Sciatic nerve (tissue), 2 donors: Measurements from ENCODE around the gene APRT. TPM values are rescaled to one million over a fixed set of nuclear protein-coding genes. Genes with fewer than 3 reads are reported as not detected.

Experiments
- ATAC-seq: fragments of 200-7000 bp; cut with Tn5 transposase; one replicate; pipeline ENCODE4 v1.9.1; 2020; ENCODE audit warnings: mild to moderate bottlenecking, moderate library complexity
- DNase-seq: peaks from one replicate; pipeline ENCODE4 v3.0.0-alpha.2; 2020; ENCODE audit warnings: low spot score
- intact Hi-C: fragments of 100-400 bp; cut with DNase I; formaldehyde crosslinking; loops from one replicate; pipeline ENCODE4 v1.14.2; 2022
- total RNA-seq: library from RNA; stranded (reverse); fragmentation: NEBNext Ultra II Directional; extraction: Animal tissue kit (Norgen Biotek cat#: 25700); gene quantifications from one replicate; pipeline ENCODE4 v1.2.1, GENCODE V29; 2021
- donor health status: DM: no; HTN: no; CAD: no.
- donor health status: DM: no; HTN: no; CAD: no.

APRT gene
- total RNA-seq, 1 donor from 2014 or later, result 46.0 TPM

- no peak for DNase-seq
- no peak for ATAC-seq
- intact Hi-C loops, result no loop called here
These were observed 31.5 kb upstream of the APRT start for GRCh38 chr16:88843256-88843655.

GRCh38 chr16:88842806-88843205, 31.1 kb upstream of the APRT start:
- intact Hi-C loops, result no loop called here
- no peak for ATAC-seq
- no peak for DNase-seq

- intact Hi-C loops, result no loop called here
- DNase-seq, result no peak
- ATAC-seq, result no peak
These were observed 30.6 kb upstream of the APRT start for GRCh38 chr16:88842308-88842756.

DNA sequence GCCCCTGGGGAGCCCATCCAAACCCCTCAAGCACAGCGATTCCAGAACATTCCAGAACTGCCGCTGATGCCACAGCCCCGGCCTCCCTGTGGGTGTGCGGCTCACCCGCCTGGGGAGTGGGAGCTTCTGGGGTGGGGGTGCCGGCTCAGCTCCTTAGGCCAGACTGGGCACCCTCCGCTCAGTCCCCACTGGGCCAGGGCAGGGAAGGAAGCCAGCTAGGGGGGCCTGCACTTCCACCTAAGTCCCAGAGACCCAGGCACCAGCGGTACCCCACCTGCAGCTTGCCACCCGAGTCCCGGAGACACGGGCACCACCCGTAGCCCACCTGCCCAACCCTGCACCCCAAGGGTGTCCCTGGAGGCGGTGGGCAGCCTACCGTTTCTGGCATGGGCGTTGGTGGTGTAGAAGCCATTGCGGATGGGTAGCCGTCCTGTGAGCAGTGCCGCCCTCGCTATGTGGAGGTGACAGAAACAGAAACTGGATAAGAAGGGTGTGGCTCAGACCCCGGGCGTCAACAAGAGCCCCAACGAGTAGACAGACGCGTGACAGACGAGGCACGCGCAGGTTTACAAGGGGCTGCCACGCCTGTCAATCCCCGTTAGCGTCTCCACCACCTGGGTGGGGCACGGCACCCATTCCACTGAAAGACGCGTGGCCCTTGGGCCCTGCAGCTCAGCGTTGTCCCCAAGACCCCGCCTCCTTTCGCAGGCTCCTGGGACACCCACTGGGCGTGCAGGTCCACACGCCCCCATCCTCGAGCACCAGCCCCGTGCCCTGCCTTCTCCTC, 30.0 kb upstream of the APRT start:
- intact Hi-C loops, result no loop called here
- DNase-seq, result no peak
- no peak for ATAC-seq

DNA sequence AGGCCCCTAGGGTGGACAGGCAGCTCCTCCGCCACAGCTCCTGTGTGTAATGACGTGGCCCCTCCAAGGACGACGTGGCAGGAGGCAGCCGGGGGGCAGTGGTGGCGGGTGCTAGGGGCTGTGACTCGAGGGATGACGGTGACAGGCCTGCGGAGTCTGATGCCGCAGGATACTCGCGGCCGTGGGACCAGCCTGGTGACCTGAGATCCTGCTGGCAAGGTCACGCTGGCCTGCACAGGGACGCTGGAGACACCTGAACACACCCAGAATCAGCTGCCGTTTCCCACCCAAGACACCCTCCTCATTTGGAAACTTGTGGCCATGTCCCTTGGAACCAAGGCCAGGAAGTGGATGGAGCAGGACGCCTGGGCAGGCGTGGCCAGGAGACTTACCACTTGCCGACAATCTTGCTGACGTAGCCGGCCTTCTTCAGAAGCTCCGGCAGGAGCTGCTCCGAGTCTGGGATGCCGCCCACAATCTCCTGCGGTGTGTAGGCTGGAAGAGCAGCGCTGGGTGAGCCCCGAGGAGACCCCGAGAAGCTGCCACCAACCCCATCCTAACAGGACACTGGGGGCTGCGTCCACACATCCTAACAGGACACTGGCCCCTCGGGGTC, 29.0 kb upstream of the APRT start:
- ATAC-seq, result no peak

GRCh38 chr16:88839745-88840599, 28.2 kb upstream of the APRT start:
- intact Hi-C loops, result no loop called here
- DNase-seq (no peak), ATAC-seq (no peak)

More for the DNA sequence above, 29.0 kb upstream of the APRT start:
- intact Hi-C loops, result no loop called here
- DNase-seq, result no peak

GRCh38 chr16:88839026-88839529, 27.4 kb upstream of the APRT start:
- intact Hi-C loops, result no loop called here
- DNase-seq (no peak), ATAC-seq (no peak)

- ATAC-seq (no peak), DNase-seq (no peak)
- intact Hi-C loops, result no loop called here
These were observed 26.8 kb upstream of the APRT start for GRCh38 chr16:88838566-88838965.

DNA sequence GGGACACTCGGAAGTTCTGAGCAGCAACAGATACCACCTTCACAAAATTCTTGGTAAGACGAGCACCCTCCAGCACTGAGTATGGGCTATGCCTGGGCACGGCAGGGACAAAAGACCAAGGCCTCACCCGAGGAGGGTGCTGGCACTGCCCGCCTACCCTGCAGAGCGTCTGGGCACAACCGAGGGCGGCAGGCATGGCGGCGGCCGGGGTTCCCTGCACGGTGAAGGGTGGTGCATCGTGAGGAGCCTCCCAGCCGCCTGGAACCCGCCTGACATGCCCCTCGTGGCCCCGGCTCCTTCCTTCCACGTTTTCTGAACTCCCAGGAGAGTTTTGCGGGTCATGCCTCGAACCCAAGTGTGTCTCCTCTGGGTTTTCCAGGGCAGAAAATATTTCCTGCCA, 26.1 kb upstream of the APRT start:
- no peak for ATAC-seq
- intact Hi-C loops, result no loop called here
- DNase-seq, result no peak

DNA sequence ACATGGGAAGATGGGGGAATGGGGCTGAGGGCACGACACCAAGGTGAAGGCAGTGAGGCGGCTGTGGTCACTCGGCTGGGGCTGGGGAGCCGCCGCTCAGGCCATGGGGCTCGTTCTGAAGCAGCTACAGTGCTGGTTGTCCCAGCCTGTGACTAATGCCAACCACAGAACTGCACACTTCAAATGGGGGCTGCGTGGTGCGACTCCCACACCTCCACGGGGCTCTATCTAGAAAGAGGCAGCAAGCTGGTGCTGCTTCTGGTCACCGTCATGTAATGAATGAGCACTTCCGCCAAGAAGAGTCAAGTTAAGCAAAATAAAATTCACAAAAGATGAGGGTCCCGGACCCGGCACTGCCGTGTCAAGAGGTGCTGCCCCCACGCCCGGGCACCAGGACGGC, 25.1 kb upstream of the APRT start:
- no peak for ATAC-seq
- no peak for DNase-seq
- intact Hi-C loops, result no loop called here

GRCh38 chr16:88835818-88836217, 24.1 kb upstream of the APRT start:
- DNase-seq (no peak), ATAC-seq (no peak)
- intact Hi-C loops, result no loop called here

- intact Hi-C loops, result no loop called here
- no peak for DNase-seq
These were observed 23.7 kb upstream of the APRT start for GRCh38 chr16:88835383-88835782.

GRCh38 chr16:88834670-88835069, 22.9 kb upstream of the APRT start:
- no peak for DNase-seq
- intact Hi-C loops, result no loop called here
- no peak for ATAC-seq

More at GRCh38 chr16:88835383-88835782, 23.7 kb upstream of the APRT start:
- ATAC-seq, result peak; percentile 79

DNA sequence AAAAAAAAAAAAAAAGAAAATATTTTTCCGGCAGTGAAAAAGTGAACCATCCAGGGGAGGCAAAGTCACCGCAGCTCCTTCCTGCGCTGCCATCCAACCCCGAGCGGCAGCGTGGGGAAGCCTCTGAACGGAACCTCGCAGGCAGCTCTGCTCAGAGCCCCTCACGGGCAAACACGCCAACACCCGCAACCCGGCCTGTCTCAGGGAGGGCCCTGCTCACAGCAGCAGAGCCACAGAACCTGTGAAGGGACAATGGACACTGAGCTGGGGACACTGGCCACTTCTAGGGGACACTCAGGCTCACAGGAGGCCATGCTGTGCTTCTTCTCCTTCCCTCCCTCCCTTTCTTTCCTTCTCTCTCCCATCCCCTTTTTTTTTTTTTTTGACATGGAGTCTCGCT, 21.4 kb upstream of the APRT start:
- ATAC-seq (no peak), DNase-seq (no peak)
- intact Hi-C loops, result no loop called here

DNA sequence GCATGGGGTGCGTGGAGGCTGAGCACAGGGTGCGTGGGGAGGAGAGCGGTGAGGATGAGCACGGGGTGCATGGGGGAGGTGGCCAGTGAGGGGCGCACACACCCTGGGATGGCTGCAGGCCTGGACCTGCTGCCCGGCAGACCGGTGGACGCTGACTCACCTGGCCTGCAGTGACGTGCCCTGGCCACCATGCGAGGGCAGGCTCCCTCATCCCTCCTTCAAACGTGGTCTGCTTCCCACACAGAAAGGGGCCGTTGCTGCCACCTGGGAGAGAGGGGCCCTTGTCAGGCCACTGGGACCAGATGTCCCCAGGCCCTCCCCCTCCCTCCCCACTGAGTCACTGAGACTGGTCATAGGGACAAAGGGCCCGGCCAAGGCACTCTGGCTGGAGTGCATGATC, 20.1 kb upstream of the APRT start:
- DNase-seq (no peak), ATAC-seq (no peak)
- intact Hi-C loops, result no loop called here

- DNase-seq (no peak), ATAC-seq (no peak)
- intact Hi-C loops, result no loop called here
These were observed 19.1 kb upstream of the APRT start for GRCh38 chr16:88830783-88831182.

DNA sequence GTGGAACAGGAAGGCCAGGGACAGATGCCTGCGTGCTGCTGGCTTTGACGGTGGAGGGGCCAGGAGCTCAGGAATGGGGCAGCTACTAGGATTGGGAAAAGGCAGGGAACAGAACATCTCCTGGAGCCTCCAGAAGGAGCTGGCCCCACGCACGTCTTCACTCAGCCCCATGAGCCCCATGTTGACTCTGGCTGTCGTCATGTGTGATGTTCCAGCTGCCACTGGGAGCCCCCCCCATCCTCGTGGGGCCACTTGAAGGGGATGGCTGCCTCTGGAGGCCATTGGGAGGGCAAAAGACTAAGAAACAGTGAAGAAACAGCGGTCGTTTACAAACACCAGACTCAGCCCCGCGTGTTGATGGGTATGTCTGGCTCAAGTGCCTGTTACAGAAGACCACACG, 18.5 kb upstream of the APRT start:
- intact Hi-C loops, result no loop called here
- ATAC-seq, result no peak
- no peak for DNase-seq

DNA sequence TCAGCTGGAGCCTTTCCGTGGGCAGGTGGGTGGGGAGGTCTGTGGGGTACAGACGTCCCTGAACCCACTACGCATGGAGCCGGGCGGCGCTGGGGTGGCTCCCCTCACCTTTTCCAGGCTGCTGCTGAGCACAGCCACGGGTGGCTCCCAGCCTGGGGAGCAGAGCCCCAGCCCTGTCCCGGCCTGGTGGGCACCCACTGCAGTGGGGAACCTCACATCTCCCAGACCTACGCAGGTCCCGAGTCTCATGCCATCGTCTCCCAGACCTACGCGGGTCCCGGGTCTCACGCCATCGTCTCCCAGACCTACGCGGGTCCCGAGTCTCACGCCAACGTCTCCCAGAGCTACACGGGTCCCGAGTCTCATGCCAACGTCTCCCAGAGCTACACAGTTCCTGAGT, 17.0 kb upstream of the APRT start:
- intact Hi-C loops, result no loop called here
- DNase-seq, result no peak
- no peak for ATAC-seq

- ATAC-seq (no peak), DNase-seq (no peak)
- intact Hi-C loops, result no loop called here
These were observed 16.0 kb upstream of the APRT start for GRCh38 chr16:88827727-88828126.
